NOMO-1 treated with DMSO at 0.1 percent for 48 hours (cell line): ENCODE results near the gene VASN.

ENCODE experiments used
- DNase-seq: peaks from one replicate; lab custom pipeline; 2025; ENCODE audit not compliant: unreplicated experiment; lab: John Stamatoyannopoulos, UW

VASN gene

DNA sequence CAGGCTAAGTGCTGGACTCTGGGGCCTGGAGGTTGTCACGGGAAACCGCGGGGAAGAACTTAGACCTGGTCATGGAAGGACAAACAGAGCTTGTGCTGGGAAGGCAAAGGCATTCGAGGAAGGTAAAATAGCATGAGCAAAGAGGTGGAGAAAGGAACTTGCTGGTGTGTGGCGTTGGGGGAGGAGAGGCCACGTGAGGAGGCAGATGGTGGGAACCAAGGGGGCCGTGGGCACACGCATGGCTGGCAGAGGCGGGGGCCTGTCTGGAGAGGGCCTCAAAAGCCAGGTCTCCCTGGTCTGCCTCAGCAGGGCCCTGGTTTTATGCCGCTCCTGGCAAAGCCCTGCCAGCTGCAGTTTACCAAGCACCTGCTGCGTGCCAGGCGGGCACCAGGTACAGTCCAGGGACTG lies 29.4 kb downstream of the VASN start:
- no peak for DNase-seq

DNA sequence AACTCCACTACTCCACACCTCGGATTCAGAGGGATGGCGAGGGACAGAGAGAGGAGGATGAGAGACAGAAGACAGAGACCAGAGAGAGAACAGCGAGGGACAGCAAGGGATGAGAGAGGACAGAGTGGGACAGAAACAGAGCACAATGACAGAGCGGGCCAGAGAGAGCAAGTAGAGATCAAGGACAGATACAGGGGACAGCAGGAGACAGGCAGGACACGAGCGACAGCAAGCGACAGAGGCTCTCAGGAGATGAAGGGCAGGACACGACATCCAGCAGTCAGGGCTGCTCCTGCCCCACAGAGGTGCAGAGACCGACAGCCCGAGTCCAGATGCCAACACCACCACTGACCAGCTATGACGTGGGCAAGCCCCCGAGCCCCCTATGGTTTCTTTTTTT lies 29.9 kb downstream of the VASN start:
- no peak for DNase-seq

DNA sequence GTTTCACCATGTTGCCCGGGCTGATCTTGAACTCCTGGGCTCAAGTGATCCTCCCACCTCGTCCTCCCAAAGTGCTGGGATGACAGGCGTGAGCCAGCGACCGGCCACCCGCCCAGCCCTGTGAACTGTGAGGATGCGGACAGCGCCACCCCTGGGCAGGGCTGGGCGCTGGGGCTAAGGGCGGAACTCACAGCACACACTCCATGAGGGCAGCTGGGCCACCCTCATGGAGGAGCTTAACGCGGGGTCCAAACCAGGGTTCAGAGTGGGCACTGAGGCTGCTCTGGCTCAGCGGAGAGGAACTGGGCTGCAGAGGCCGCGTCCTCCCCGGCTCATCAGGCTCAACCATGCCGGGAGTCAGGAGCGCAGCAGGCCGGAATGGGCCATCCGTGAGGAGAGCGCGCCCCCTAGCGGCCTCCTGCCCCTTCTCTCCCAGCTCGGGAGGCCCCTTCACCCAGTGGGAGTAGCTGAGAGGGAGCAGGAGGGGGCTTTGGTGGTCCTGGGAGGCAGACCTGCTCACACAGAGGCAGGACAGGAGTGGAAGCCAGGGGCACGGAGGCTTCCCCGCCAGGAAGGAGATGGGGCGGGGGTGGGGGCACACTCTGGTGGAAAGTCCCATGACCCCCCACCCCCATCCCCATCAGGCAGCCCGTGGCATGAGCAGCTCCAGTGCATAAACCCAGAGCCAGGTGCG lies 30.9 kb downstream of the VASN start:
- peak; percentile 52 for DNase-seq

DNA sequence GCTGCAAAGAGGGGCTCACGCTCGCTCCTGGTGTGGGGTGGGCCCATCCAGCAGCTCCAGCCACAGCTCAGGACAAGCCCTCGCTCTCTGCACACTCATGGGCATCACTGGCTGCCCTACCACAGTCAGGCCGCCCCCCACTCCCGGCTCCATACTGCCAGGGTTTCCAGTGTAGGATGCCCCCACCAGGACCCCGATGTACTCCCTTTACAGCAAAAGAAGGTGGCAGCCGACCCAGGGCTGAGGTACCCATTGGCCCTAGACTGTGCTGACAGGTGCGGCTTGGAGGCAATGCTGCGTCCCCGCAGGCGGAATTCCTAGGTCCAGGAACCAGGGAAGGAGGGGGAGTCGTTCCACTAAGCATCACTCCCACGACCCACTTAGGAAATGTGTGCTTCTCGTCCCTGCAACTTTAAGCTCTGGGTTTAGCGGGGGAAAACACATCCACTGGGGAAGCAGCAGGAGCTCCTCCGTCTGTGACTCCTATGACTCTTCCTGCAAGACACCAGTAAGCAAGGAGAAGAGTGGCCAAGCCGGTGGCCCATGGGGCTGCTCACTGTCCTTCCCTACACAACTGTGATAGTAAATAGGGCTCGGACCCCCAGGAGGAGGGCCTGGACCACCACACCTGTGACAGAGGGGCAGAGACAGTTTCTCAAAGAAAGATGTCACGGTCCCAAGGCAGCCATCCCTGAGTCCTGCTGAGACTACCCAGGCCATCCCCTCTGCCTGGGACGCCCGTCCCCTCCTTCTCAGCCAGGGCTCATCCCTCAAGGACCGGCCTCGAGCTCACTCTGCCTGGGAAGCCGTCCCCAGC lies 31.7 kb downstream of the VASN start:
- DNase-seq: no peak

DNA sequence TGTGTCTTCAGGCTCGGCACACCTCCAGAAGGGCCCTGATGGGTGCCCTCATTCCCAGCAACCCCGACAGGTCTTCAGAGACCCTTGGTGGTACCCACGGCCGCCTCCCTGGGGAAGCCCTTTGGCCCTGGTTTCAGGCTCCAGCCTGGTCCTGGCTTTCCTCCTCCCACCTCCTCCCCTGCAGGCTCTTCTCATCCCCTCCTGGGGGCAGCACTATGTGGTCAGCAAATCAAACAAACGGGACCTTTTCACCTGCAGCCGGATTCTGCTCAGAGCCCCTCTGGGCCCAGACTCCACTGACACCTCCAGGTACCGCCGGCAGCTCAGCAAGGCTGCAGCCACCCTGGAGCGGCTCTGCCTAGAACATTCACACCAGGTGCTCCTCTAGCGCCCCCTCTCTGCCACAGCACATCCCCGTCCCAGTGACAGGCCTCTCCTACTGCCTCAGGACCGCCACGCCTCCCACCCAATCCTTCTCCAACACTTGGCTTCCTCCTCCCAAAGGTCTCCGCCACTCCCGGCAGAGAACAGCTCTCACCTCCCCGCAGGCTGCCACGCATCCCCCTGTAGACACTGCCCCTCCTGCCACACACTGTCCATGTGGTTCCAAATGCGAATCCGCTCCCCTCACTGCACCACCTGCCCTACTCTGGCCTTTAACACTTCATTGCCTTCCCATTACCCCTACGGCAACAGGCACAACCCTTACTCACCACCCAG lies 32.8 kb downstream of the VASN start:
- peak; percentile 7 for DNase-seq

DNA sequence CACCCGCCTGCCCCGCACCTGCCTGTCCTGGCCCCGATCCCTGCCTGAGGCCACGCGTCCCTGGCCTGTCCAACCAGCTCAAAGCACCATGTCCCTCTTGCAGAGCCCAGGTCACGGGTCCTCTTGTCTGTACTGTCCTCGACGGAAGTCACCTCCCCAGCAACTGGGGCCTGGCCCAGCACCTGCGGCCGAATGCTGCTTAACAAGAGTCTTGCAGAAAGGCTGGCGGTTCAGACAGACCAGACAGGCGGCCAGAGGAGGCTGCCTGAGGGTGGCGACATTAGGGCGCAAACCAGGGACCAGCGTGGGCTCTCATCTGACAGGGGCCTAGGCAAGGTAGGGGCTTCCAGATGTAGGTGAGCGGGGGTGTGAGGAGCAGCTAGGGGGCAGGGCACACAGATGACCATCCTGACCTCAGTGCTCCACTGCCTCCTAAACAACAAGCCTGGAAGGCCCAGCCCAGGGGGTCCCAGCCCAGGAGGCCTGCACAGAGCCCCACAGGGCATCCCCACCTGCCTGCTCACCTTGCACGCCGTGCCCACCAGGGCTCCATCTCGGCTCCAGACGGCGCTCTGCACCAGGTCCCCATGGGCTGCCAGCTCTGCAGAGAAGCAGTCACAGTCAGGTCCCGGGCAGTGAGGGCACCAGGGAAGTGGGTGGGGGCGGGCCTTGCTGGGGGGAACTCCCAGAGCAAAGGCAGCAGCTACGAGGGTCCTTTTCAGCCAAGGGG lies 33.5 kb downstream of the VASN start:
- no peak for DNase-seq

DNA sequence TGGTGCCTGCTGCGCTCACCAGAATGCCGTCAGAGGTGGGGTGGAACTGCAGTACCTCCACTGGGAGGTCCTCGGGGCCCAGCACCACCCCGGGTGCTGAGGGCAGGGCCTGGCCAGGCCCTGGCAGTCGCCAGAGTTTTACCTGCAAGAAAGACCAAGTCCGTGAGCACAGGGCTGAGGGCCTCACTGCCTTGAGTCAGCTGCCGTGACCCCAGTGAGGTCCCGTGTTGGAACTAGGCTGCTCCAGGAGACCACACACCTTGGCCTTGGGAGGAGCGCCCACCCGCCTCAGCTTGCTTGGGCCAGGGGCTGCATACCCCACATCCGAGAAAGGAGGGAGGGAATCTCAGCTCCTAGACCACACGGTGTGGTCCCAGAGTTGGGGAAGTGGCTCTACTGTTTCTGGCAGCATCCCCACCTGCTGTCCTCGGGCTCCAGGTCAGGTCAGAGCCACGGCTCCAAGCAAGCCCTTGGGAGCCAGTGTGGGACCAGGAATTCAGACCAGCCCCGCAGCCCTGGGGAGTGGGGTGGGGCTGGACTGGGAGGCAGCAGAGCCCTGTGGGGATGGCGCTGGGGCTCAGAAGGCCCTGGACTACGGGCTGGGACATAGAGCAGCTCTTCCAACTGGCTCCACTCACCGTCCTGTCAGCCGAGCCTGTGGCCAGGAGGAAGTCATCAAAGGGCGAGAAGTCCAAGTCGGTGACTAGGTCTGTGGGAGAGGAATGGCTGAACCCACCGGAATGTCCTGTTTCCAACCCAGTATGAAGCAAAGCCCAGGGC lies 36.1 kb downstream of the VASN start:
- no peak for DNase-seq

DNA sequence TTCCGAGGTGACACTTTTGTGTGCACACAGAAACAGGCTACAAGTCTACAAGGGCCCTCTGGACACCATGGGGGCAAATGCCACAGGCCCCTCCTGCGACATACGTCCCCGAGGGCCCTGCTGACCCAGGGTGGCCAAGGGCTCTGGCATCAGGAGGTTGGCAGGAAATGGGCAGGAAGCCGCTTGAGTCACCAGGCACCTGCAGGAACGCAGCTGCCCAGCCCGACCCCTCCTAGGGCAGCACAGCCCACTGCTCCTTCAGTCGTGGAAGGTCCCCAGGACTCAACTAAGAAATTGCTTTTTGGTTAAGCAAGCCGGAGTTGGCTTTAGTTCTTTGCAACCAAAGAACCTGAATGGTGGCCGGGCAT lies 36.7 kb downstream of the VASN start:
- DNase-seq: no peak

DNA sequence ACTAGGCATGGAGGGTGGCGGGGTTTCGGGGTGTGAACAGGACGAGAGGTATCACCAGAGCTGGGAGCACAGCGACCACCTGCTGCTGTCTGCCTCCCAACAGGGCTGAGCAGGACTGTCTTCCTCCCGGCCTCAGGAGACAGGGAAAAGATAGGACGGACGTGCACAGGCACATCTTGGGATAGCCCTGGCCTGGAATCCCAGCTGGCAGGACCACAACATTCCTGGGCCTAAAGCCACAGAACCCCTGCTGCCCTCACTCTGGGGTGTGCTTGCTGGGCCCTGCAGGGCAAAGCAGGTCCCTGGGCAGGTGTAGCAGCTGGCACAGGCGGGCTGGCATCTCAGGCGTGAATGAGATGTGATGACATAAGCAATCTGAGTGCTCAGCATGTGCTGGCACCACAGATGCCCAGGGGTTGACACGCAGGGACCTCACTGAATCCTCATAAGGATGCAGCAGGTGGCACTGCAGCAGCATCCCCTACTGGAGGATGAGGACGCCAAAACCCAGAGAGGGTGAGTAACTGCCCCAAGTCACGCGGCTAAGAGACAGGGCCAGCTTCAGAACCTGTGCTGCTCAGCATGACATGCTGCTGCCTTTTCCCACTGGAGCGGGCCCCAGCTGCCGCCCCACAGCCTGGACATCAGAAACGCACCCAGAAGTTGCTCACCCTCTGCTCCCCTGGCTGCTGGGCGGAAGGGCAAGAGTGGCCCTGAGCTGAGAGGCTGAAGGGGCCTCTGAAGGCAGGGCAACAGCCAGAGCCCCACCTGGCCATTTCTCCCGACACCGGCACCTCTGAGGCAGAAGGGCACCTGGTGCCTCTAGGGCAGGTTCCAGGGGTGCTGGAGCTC lies 37.7 kb downstream of the VASN start:
- DNase-seq: no peak

DNA sequence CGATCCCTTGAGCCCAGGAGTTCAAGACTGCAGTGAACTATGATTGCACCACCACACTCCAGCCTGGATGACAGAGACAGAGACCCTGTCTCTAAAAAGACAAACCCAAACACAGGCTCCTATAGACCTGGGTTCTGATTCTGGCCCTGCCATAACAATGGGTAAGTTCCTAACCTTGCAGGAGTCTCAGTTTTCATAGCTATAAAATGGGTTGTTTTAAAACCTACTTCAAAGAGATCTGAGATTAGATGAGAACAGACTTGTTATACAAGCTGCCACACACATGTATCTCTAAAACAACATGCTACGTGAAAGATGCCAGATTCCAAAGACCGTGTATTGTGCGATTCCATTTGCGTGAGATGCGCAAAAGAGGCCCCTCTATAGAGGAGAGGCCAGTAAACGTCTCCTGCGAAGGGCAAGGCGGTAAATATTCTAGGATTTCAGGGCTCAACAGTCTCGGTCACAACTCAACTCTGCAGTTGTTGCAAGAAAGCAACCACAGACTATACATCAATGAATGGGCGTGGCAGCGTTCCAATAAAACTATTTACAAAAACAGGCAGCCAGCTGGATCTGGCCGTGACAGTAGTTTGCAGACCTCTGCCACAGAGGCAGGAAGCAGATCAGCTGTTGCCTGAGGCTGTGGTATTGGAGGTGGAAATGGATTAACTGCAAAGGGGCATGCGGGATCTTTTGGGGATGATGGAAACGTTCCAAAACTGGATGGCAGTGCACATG lies 38.9 kb downstream of the VASN start:
- DNase-seq: no peak

DNA sequence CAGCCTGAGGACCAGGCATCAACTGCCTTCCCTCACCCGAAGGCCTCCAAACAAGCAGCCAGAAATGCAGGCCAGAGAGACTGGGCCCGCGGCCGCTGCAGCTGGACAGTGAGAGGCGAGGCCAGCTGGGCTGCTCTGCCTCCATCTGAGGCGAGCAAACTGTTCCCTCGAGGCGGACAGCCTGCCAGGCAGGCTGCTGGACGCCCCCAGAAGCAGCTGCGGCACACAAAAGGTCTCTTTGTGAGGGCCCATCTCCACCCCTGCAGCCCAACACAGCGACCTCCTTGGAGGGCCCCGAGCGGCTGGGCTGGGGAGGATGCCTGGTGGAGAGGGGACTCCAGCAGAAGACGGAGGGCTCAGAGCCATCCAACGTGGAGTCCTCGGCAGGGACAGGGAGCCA lies 40.0 kb downstream of the VASN start:
- DNase-seq: no peak

DNA sequence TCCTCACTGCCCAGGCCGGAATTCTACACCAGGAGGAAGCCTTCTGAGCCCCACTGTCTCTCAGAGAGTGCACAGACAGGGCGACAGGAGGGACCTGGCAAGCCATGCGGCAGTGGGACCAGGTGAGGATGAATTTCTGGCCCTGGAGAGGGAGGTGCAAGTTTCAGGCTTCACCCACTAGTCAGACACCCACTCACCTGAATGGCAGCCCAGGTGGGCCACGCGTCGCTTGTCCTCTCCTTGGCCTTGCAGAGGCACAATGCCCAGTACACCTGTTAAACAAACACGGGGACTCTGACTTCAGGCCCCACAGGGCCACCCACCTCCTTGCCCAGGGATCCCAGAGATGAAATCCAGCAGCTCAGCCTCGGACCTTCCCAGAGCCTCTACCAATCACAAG lies 40.5 kb downstream of the VASN start:
- DNase-seq: no peak

DNA sequence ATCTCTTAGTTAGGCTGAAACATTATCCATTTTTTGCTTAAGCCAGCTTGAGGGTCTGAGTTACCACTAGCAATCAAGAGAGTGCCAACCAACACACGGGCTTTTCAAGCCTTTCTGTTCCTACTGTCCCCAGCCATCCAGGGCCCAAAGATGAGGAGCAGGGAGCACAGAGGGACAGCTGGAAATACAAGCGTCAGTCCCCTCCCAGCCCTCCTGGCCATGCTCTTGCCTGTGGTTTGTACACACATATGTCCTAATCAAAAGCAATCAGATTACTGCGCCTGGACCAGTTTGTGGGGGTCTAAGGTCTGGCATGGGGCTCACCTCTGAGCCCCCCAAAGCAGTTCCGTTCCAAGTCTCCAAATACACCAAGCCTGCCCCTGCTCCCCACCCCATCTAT lies 41.2 kb downstream of the VASN start:
- DNase-seq: no peak

DNA sequence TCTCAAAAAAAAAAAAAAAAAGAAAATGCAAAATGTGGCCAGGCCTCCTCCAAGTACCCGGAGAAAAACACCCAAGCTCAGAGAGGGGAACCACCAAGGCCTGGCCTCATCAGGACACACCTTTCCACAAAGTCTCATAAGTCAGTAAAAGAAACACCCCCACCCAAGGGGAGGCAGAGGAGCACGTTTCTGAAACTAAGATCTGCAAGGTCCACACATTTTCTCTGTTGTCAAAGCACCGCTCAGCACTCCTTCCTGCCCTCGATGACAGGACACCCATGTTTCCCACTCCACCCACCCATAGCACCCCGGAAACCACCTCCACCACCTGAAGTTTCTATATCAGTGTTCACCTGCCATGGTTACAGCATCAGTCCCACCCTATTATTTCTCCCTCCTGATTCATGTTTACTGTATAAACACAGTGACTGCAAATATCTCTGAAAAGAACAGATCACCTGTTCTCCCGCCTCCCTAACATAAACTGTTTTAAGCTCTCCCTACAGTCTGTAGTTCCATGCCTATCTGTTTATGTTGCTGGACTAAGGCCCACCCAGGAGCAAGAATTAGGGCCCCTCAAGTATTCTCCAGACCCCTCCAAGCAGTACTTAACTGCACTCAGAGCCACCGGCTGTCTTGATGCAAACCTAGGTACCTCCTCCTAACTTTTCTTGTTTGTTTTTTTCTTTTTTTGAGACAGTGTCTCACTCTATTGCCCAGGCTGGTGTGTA lies 42.7 kb downstream of the VASN start:
- no peak for DNase-seq

DNA sequence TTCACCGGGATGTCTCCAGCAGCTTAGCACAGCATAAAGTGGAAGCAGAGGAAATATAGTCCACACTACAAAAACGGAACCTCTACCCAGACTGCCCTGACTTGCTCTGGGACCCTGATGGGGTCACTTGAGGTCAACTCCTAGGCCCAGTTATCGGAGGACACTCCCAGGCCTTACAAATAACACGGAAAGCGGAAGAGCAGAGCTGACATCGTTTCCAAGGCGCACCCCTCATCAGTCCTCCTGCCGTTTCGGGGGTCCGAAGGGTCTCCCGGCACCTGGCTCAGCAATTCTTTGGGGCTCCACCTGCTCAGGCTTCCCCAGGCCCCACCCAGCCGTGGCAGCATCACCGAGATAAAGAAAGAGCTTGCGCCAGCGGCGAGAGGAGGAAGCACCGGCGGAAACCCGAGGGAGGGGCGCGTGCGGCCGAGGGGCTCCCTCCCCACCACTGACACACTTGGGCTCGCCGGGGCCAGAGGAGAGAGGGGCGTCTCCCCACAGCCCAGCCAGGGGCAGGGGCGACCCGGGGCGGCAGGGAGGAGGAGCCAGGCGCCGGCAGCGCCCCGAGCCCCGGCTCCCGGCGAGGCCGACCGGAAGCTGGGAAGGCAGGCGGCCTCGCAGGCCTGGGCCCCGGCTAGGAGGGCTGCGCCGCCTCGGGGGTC lies 44.0 kb downstream of the VASN start:
- peak; percentile 87 for DNase-seq

DNA sequence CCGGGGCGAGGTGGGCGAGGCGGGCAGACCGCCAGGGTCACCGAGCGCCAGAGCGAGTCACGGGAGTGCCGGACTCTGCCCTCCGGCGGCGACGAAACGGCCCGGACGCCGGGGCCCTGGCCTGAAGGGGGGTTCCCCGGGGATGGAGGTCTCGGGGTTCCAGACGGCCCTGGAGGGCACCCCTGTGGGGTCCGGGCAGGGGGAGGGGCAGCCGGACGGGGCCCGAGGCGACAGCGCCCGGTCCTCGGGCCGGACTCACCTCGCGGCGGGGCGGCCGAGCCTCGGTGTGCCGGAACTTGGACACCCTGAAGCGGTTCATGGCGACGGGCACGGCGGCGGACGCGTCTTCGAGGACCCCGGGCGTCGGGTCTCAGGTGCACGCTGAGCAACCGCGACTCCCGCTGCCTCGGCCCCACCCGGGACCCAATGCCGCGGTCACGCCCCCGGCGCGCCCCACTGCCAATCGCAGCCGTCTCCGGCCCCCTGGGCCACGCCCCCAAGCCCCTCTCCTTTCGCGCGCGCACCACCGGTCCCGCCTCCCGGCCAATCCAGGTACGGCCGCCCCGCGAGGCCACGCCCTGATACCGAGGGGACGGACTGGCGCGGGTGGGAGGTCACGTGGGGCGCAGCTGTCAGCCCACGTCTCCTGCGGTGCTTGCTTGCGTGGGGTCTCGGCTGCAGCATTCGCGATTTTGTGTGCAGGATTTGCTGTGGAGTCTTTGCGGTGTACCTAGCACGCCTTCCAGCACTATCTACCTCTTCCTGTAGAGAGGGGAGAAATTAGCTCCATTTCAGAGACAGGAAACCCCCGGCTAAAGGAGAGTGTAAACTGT lies 44.8 kb downstream of the VASN start, which contains the start of gene CORO7:
Gene CORO7 (minus strand): TSS at position 397 of the 833 bp plus-strand sequence. CDS start 78 bp downstream, at position 319.
- DNase-seq: peak; percentile 95
